CD4-positive, CD25-positive, alpha-beta regulatory T cell (primary cell): Measurements from ENCODE around the gene RWDD2A. TPM values are rescaled to one million over a fixed set of nuclear protein-coding genes. Genes with fewer than 3 reads are reported as not detected.
A peak's percentile ranks its signal among the peaks of the same experiment; 100 is the strongest.

ENCODE experiments used
- ATAC-seq, 2 donors: fragments of 150-1000 bp; cut with Tn5 transposase; one replicate each; pipeline ENCODE4 v1.10.0; 2021; ENCODE audit warnings: low read depth in 2 of 2, moderate number of reproducible peaks in 2 of 2, moderate library complexity in 1 of 2
- DNase-seq, 3 donors: peaks; one replicate each; pipeline versions ENCODE4 v3.0.0 to v3.0.0-alpha.2; 2012 to 2022; ENCODE audit warnings: mixed read lengths in 1 of 3
- H3K27ac ChIP-seq: one replicate; pipeline ENCODE4 v1.7.0; 2013; ENCODE audit warnings: mild to moderate bottlenecking, low read length; ENCODE audit not compliant: insufficient read depth, poor library complexity, severe bottlenecking
- H3K27me3 ChIP-seq: one replicate; pipeline ENCODE4 v1.7.0; 2013; ENCODE audit warnings: low read length; ENCODE audit not compliant: control insufficient read depth, insufficient read depth
- H3K36me3 ChIP-seq: one replicate; pipeline ENCODE4 v1.7.0; 2013; ENCODE audit warnings: mild to moderate bottlenecking, low read length, moderate library complexity; ENCODE audit not compliant: control insufficient read depth, insufficient read depth
- H3K4me1 ChIP-seq: 2 replicates; pipeline ENCODE4 v1.7.0; 2013; ENCODE audit warnings: mild to moderate bottlenecking, low read length; ENCODE audit not compliant: insufficient read depth, control insufficient read depth, poor library complexity, severe bottlenecking
- H3K4me3 ChIP-seq: one replicate; pipeline ENCODE4 v1.7.0; 2013; ENCODE audit warnings: low read depth, mild to moderate bottlenecking, low read length, moderate library complexity
- H3K9me3 ChIP-seq, 2 experiments: 1 replicate in 1 of 2; 2 replicates in 1 of 2; pipeline ENCODE4 v1.7.0; 2013; ENCODE audit warnings: low read length in 2 of 2, mild to moderate bottlenecking in 1 of 2, moderate library complexity in 1 of 2; ENCODE audit not compliant: control insufficient read depth in 2 of 2
- H3K27ac Mint-ChIP-seq, 3 donors: one replicate each; pipeline ENCODE4 v1.8.0; 2020 to 2022; ENCODE audit warnings: mild to moderate bottlenecking in 3 of 3, mixed read lengths in 3 of 3, moderate library complexity in 2 of 3
- H3K27me3 Mint-ChIP-seq: one replicate; pipeline ENCODE4 v1.8.0; 2022; ENCODE audit warnings: mild to moderate bottlenecking, mixed read lengths
- H3K36me3 Mint-ChIP-seq: one replicate; pipeline ENCODE4 v1.8.0; 2020; ENCODE audit warnings: mixed read lengths
- H3K4me1 Mint-ChIP-seq, 4 donors: one replicate each; pipeline ENCODE4 v1.8.0; 2020 to 2022; ENCODE audit warnings: mixed read lengths in 4 of 4, mild to moderate bottlenecking in 1 of 4
- H3K4me3 Mint-ChIP-seq, 4 donors: one replicate each; pipeline ENCODE4 v1.8.0; 2020 to 2022; ENCODE audit warnings: mild to moderate bottlenecking in 4 of 4, mixed read lengths in 4 of 4, moderate library complexity in 3 of 4
- H3K9me3 Mint-ChIP-seq, 7 donors: one replicate each; pipeline ENCODE4 v1.8.0; 2020 to 2022; ENCODE audit warnings: mixed read lengths in 7 of 7, mild to moderate bottlenecking in 3 of 7, moderate library complexity in 2 of 7
- polyA plus RNA-seq, 4 donors: library from polyadenylated mRNA; unstranded; fragments of 300-500 nt; fragmentation: Illumina TruSeq; gene quantifications; one replicate each; pipeline ENCODE4 v1.2.3, GENCODE V29; 2021
- total RNA-seq: library from RNA; stranded (reverse); gene quantifications from one replicate; pipeline ENCODE4 v1.2.3, GENCODE V29; 2022

Gene RWDD2A
- total and polyA plus RNA-seq, 5 donors from 2014 or later, result 2.1 to 3.7 (median 3.1) TPM

DNA sequence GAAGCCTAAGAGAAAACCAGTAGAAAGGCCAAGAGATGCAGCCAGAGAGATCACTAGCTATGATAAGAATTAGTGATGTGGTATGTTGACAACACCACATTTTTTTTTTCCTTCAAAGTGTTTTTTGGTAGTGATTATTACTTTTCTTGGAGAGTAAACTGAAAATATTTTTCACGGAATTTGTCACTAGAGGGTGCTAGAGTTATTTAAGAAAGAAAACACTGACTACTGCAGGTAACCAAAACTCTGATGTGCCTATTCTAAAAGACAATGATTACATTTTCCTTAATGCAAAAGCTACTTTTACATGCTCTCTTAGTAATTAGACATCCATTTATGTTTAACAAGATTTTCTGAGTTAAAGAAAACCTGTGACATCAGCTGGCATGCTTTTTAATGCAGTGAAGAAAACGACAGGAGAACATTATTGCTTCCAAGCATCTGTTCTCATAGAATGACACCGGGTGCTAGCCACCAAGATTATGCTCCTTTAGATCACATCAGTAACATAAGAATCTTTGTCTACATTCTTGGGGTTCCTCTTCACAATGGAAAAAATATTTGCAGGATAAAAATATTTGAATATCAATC, 28.8 kb downstream of the RWDD2A start:
- DNase-seq, result peak in 2 of 3 donors; percentile 24 to 54
- Mint-ChIP-seq H3K36me3 (no peaks in the 10 kb centered on the region), H3K4me3 (no peak overlapping the region), H3K27ac (no peak overlapping the region), H3K27me3 (peaks cover 6% of the 10 kb centered on the region), H3K4me1 (peaks cover 0 to 4% (median 0%) of the 10 kb centered on the region in 4 donors), H3K9me3 (peaks cover 0 to 2% (median 0%) of the 10 kb centered on the region in 7 donors)
- Histone ChIP-seq H3K36me3 (no peaks in the 10 kb centered on the region), H3K27ac (no peak overlapping the region), H3K27me3 (no peaks in the 10 kb centered on the region), H3K9me3 (no peaks in the 10 kb centered on the region), H3K4me3 (no peak overlapping the region), H3K4me1 (no peaks in the 10 kb centered on the region)
- ATAC-seq, result no peak

DNA sequence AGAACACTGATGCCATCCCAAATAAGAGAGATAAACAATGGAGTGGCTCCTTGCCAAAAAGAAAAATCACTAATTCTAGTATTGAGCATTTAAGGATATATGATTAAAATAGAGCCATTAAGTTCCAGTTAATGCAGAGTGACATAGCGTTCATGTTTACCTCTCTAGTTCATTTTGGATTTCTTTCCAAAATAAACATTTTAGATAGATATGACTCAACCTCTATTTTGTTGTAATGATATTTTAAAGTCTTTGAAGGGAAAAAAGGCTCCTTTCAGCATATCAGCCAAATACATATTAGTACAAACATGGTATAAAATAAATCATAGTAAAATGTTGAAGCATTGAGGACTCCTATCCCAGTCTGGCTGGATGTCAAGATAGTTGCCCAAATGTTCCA, 33.4 kb downstream of the RWDD2A start:
- Mint-ChIP-seq H3K4me3 (no peak overlapping the region), H3K36me3 (no peaks in the 10 kb centered on the region), H3K4me1 (peaks cover 0 to 2% (median 0%) of the 10 kb centered on the region in 4 donors), H3K27me3 (peaks cover 6% of the 10 kb centered on the region), H3K27ac (no peak overlapping the region), H3K9me3 (no peaks in the 10 kb centered on the region)
- H3K27ac ChIP-seq, result no peak overlapping the region
- no peaks in the 10 kb centered on the region for H3K9me3 ChIP-seq
- DNase-seq (no peak), ATAC-seq (no peak)
- peaks cover 3% of the 10 kb centered on the region for H3K27me3 ChIP-seq
- no peaks in the 10 kb centered on the region for H3K36me3 ChIP-seq
- no peak overlapping the region for H3K4me3 ChIP-seq
- no peaks in the 10 kb centered on the region for H3K4me1 ChIP-seq

DNA sequence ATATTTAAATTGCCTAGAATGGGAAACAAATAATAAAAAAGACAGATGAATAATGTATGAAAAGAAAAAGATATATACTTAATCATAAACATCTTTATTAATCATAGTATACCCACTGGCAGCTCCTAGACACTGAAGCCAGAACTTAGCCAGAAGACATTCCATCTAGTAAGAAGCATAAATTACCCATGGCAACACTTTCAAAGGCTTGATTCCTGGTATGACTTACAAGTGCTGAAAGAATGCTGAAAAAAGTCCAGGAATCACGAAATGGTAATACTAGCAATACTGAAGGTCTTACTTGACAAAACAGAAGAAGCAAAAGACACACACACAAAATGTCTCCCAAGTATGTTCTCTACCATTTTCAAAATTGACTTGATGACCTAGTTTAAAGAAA, 38.0 kb downstream of the RWDD2A start:
- Histone ChIP-seq H3K27ac (no peak overlapping the region), H3K36me3 (no peaks in the 10 kb centered on the region), H3K27me3 (peaks cover 6% of the 10 kb centered on the region), H3K4me3 (no peak overlapping the region), H3K4me1 (no peaks in the 10 kb centered on the region), H3K9me3 (no peaks in the 10 kb centered on the region)
- Mint-ChIP-seq H3K4me3 (no peak overlapping the region), H3K4me1 (no peaks in the 10 kb centered on the region), H3K36me3 (no peaks in the 10 kb centered on the region), H3K27me3 (peaks cover 21% of the 10 kb centered on the region), H3K9me3 (no peaks in the 10 kb centered on the region), H3K27ac (no peak overlapping the region)
- ATAC-seq (no peak), DNase-seq (no peak)

DNA sequence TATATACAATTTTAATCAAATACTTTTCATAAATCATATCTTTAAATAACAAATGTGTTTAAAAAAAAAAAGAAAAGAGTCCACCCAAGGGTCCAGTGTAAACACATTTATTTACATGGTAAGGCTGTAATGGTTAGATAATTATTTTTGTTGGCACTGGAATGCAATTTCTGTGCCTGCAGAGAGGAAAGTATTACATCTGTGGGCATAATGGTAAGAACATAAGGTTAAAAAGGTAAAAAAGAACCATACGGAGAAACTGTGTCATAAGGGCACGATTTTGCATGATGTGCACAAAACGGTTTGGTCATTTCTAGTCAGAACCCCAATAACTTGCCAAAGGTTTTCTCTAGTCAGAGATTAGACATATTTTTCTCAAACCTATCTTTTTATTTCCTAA, 54.3 kb downstream of the RWDD2A start:
- Histone ChIP-seq H3K9me3 (no peaks in the 10 kb centered on the region), H3K36me3 (no peaks in the 10 kb centered on the region), H3K4me1 (no peaks in the 10 kb centered on the region), H3K27ac (no peak overlapping the region), H3K4me3 (no peak overlapping the region), H3K27me3 (no peaks in the 10 kb centered on the region)
- Mint-ChIP-seq H3K4me1 (no peaks in the 10 kb centered on the region), H3K27ac (no peak overlapping the region), H3K36me3 (no peaks in the 10 kb centered on the region), H3K9me3 (no peaks in the 10 kb centered on the region), H3K27me3 (peaks cover 2% of the 10 kb centered on the region), H3K4me3 (no peak overlapping the region)
- ATAC-seq (no peak), DNase-seq (no peak)

Other genes with a start within 250 kb of the RWDD2A start
- gene UBE3D, start 127.5 kb upstream of the RWDD2A start, total RNA-seq, result 7.0 TPM
- 1 to 10 TPM; 3.8 to 7.8 (median 4.7) TPM for gene UBE3D, start 127.5 kb upstream of the RWDD2A start, polyA plus RNA-seq
- gene DOP1A, start 125.7 kb upstream of the RWDD2A start, total RNA-seq, result 21.7 TPM
- 1 to 10 TPM; 2.1 to 3.8 (median 2.5) TPM for gene DOP1A, start 125.7 kb upstream of the RWDD2A start, polyA plus RNA-seq
- 15.8 TPM for gene PGM3, start 92 bp upstream of the RWDD2A start, total RNA-seq
- 1 to 10 TPM; 6.4 to 7.9 (median 7.0) TPM for gene PGM3, start 92 bp upstream of the RWDD2A start, polyA plus RNA-seq
- gene ME1, start 237.7 kb downstream of the RWDD2A start, total RNA-seq, result not detected
- not detected for gene ME1, start 237.7 kb downstream of the RWDD2A start, polyA plus RNA-seq